ENCODE measurements around the gene NDUFAF3.

The NDUFAF3 gene

DNA sequence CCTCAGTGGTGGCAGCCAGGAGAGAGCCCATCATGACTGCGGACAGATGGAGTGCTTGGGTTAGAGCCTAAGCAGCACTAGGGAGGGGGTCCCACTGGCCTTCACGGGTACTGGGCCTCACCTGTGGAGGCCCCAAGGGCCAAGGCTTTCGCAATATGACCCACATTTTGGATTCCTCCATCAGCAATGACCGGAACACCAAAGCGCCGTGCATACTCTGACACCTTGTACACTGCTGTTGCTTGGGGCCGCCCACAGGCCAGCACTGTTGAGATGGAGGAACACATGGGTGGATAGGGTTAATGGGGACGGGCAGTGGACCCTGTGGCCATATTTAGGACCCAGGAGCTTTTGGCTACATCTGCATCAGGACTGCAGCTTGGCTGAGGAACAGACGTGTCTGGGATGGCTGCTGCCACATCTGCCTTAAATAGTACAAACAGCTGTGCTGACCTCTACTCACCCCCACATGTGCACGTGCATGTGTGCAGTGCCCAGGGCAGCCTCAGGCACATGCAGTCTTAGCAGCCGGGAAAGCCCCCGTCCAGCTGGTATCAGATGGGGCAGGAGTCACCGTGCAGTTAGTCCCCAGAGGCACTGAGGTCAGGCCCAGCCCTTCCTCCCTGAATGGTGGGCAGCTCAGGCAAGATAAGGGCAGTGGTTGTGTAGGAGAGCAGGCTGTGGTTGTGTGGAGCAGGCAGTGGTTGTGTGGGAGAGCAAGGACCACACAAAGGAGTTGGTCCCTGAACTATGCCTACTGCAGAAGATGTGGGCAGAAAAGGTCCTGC, 3.3 kb downstream of the NDUFAF3 start:
- in situ Hi-C loops (cut with HindIII; ENCODE audit: low sequenced_read_pairs) = no loop called here
- H3K4me3 ChIP-seq (ENCODE audit: low read depth, low read length) = no peak overlapping the region
- no peak for DNase-seq (ENCODE audit: low read depth, low spot score)
- TF ChIP-seq, protein P1, sequence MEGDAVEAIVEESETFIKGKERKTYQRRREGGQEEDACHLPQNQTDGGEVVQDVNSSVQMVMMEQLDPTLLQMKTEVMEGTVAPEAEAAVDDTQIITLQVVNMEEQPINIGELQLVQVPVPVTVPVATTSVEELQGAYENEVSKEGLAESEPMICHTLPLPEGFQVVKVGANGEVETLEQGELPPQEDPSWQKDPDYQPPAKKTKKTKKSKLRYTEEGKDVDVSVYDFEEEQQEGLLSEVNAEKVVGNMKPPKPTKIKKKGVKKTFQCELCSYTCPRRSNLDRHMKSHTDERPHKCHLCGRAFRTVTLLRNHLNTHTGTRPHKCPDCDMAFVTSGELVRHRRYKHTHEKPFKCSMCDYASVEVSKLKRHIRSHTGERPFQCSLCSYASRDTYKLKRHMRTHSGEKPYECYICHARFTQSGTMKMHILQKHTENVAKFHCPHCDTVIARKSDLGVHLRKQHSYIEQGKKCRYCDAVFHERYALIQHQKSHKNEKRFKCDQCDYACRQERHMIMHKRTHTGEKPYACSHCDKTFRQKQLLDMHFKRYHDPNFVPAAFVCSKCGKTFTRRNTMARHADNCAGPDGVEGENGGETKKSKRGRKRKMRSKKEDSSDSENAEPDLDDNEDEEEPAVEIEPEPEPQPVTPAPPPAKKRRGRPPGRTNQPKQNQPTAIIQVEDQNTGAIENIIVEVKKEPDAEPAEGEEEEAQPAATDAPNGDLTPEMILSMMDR (IDR thresholded peaks at IDR 0.05; ENCODE audit: low read depth, low read length) = no peak

DNA sequence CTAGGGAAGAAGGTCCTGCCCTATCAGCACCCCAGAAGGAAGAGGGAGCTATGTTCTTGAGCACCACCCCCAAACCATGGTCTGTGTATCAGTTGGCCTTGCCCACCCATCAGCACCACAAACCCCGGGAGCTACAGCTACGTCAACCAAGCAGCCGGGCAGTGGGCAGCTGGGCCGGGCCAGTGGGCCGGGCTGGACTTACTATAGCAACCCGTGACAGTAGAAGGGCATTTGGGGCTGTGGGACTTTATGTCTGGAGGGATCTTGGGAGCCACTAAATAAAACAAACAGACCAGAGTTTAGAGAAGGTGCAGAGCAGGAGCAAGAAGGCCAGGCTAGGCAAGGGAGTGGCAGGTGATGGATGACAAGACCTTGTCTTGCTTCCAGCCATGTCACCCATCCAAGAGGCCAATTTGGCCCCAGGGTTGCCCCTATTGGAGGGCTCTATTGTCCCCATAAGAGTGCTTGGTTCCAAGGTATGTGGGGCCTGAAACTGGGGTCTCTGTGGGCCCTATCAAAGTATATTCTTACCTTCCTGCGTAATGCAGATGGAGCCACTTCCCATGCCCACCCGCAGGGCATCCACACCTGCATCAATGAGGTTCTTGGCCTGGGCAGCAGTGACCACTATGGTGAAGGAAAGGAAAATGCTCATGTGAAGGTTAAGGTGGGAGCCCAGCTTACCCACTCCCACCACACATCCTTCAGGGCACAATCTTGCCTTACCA, 4.0 kb downstream of the NDUFAF3 start:
- TF ChIP-seq, protein P1 (IDR thresholded peaks at IDR 0.05; ENCODE audit: low read depth, low read length) = no peak
- H3K4me3 ChIP-seq (ENCODE audit: low read depth, low read length) = no peak overlapping the region
- no peak for DNase-seq (ENCODE audit: low read depth, low spot score)
- in situ Hi-C loops (cut with HindIII; ENCODE audit: low sequenced_read_pairs) = no loop called here

DNA sequence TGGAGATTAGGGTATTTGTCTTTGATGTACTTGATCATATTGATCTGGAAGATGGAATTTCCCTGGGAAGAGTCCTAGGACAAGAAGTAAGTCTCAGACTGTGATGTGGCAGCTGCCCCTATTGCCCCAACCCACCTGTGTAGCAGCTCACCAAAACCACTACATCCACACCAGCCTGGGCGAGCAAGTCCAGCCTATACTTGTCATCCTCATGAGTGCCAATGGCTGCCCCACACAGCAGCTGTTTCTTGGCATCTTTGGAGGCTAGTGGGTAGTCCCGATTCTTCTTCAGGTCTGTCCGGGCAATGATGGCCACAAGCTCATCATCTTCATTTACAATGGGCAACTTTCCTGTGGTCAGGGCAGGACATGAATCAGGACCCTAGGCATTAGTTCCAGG, 4.6 kb downstream of the NDUFAF3 start:
- in situ Hi-C loops (cut with HindIII; ENCODE audit: low sequenced_read_pairs) = no loop called here
- DNase-seq (ENCODE audit: low read depth, low spot score) = no peak
- no peak overlapping the region for H3K4me3 ChIP-seq (ENCODE audit: low read depth, low read length)
- TF ChIP-seq, protein P1 (IDR thresholded peaks at IDR 0.05; ENCODE audit: low read depth, low read length) = no peak

DNA sequence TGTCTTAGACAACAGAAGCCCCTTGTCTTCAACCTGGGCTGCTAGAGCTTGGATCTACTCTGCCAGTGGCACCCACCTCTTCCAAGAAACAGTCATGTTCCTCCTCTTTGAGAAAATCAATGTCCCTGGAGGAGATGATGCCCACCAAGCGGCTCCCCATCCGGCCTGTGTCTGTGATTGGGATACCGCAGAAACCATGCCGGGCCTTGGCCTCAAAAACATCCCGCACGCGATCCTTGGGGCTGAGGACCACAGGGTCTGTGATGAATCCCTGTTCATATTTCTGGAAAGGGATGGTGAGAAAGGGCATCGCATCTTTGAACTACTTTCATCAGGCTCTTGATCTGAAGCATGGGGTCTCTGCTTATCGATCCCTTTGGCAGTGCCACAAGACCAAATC, 5.7 kb downstream of the NDUFAF3 start:
- in situ Hi-C loops (cut with HindIII; ENCODE audit: low sequenced_read_pairs) = no loop called here

DNA sequence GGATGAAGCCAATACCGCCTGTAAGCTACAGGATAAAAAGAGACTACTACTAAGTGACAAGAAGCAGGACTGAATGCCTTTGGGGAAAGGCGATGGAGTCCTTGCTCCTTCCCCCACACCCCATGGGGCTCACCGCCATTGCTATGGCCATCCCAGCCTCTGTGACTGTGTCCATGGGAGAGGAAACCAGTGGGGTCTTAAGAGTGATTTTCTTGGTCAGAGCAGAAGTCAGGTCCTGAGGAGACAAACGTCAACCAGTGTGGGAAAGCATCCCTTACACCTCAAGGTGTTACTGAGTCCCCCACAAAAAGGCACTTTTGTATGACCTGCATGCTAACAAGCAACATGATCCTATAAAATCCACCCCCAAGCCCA, 6.4 kb downstream of the NDUFAF3 start:
- TF ChIP-seq, protein P1 (IDR thresholded peaks at IDR 0.05; ENCODE audit: low read depth, low read length) = no peak
- in situ Hi-C loops (cut with HindIII; ENCODE audit: low sequenced_read_pairs) = no loop called here
- peak overlapping the region; percentile 82 for H3K4me3 ChIP-seq (ENCODE audit: low read depth, low read length)
- no peak for DNase-seq (ENCODE audit: low read depth, low spot score)

More for the DNA sequence above, 5.7 kb downstream of the NDUFAF3 start:
- DNase-seq (ENCODE audit: low read depth, low spot score) = no peak
- TF ChIP-seq, protein P1 (IDR thresholded peaks at IDR 0.05; ENCODE audit: low read depth, low read length) = no peak
- no peak overlapping the region for H3K4me3 ChIP-seq (ENCODE audit: low read depth, low read length)

DNA sequence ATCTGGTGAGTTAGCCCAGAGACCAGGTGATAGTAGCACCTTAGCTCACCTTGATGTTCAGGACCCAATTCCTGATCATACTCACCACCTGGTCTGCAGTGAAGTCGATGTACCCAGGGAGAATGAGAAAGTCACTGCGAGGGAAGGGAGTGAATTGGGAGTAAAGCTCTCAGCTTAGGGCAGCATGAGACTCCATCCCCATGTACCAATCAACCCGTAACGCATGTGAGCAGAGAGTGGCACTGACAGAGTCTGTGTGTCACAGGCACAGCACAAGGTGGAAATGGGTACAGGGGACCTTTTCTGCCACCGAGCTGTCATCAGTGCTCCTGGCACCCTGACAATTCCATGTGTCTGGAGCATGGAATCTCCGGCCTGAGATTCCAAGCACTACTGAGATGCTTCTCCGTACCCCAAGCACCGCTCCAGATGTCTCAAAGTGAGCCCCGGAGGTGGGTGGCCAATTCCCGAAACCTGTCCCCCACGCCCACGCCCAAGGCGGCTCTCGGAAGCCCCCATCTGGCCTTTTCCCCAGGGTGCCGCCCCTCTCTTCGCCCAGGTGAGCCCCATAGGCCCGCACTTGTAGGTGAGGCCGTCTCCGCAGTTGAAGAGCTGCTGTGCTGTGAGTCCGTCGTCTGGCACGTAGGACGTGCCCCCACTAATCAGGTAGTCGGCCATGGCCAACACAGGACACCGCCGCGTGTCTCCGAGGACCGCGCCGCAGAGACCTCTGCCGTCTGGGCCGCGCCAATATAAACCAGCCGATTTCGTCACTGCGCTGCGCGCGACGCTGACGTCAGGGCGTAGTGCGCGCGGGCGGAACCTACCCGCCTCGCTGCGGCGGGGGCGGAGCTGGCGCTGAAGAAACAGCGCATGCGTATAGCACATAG, 7.0 kb downstream of the NDUFAF3 start, which contains the start of gene IMPDH2:
Gene IMPDH2 (minus strand): TSS at position 726 of the 890 bp plus-strand sequence. CDS start 48 bp downstream, at position 678.
- TF ChIP-seq, protein P1 (IDR thresholded peaks at IDR 0.05; ENCODE audit: low read depth, low read length) = peak; percentile 6
- in situ Hi-C loops (cut with HindIII; ENCODE audit: low sequenced_read_pairs) = no loop called here
- peak; percentile 93 for DNase-seq (ENCODE audit: low read depth, low spot score)
- H3K4me3 ChIP-seq (ENCODE audit: low read depth, low read length) = peak within 1 kb of the TSS; percentile 82

Measured in astrocyte of the spinal cord (primary cell).